T-helper 17 cell (primary cell): ENCODE measurements around the gene SSBP3. TPM values are rescaled to one million over a fixed set of nuclear protein-coding genes. Genes with fewer than 3 reads are reported as not detected.

Source experiments
- ATAC-seq: fragments of 150-1000 bp; cut with Tn5 transposase; 2 replicates; pipeline ENCODE4 v1.10.0; 2021; ENCODE audit warnings: mild to moderate bottlenecking, moderate library complexity
- DNase-seq, 3 donors: peaks; one replicate each; pipeline versions ENCODE4 v3.0.0 to v3.0.0-alpha.2; 2020 to 2021
- H3K9me3 ChIP-seq: one replicate; pipeline ENCODE4 v1.7.0; 2013; ENCODE audit warnings: low read length, mild to moderate bottlenecking; ENCODE audit not compliant: control insufficient read depth, poor library complexity, severe bottlenecking
- H3K27ac Mint-ChIP-seq: one replicate; pipeline ENCODE4 v1.8.0; 2022; ENCODE audit warnings: mild to moderate bottlenecking, moderate library complexity, mixed read lengths
- H3K27me3 Mint-ChIP-seq: one replicate; pipeline ENCODE4 v1.8.0; 2022; ENCODE audit warnings: mixed read lengths
- H3K36me3 Mint-ChIP-seq: one replicate; pipeline ENCODE4 v1.8.0; 2022; ENCODE audit warnings: low read depth, mixed read lengths
- H3K4me1 Mint-ChIP-seq: one replicate; pipeline ENCODE4 v1.8.0; 2022; ENCODE audit warnings: mild to moderate bottlenecking, mixed read lengths
- H3K4me3 Mint-ChIP-seq: one replicate; pipeline ENCODE4 v1.8.0; 2022; ENCODE audit warnings: mild to moderate bottlenecking, moderate library complexity, mixed read lengths
- total RNA-seq, 4 donors: library from RNA in 2 of 4; stranded (reverse) in 2 of 4; gene quantifications; one replicate each; pipeline ENCODE4 v1.2.3 and lab custom pipeline; 2022 to 2026

SSBP3 gene
- total RNA-seq, 2 donors from 2014 or later = 64.9 to 67.4 TPM

GRCh38 chr1:54250670-54251069 is 155.5 kb downstream of the SSBP3 start:
- Mint-ChIP-seq H3K36me3 (no peaks in the 10 kb centered on the region), H3K4me3 (no peak overlapping the region), H3K27me3 (no peaks in the 10 kb centered on the region), H3K4me1 (peaks cover 8% of the 10 kb centered on the region), H3K27ac (no peak overlapping the region)
- DNase-seq (no peak), ATAC-seq (no peak)
- no peaks in the 10 kb centered on the region for H3K9me3 ChIP-seq

- no peak for ATAC-seq
- peak overlapping the region; percentile 34 for H3K27ac Mint-ChIP-seq
- no peaks in the 10 kb centered on the region for H3K36me3 Mint-ChIP-seq
- H3K27me3 Mint-ChIP-seq = no peaks in the 10 kb centered on the region
- no peak for DNase-seq
- peaks cover 8% of the 10 kb centered on the region for H3K4me1 Mint-ChIP-seq
- no peaks in the 10 kb centered on the region for H3K9me3 ChIP-seq
- H3K4me3 Mint-ChIP-seq = no peak overlapping the region
Observed at GRCh38 chr1:54249819-54250435, 156.3 kb downstream of the SSBP3 start.

GRCh38 chr1:54248966-54249365 is 157.2 kb downstream of the SSBP3 start:
- no peaks in the 10 kb centered on the region for H3K36me3 Mint-ChIP-seq
- H3K27me3 Mint-ChIP-seq = no peaks in the 10 kb centered on the region
- ATAC-seq = no peak
- no peak overlapping the region for H3K27ac Mint-ChIP-seq
- H3K4me3 Mint-ChIP-seq = no peak overlapping the region
- H3K4me1 Mint-ChIP-seq = peaks cover 6% of the 10 kb centered on the region
- no peaks in the 10 kb centered on the region for H3K9me3 ChIP-seq
- no peak for DNase-seq

- Mint-ChIP-seq H3K27me3 (no peaks in the 10 kb centered on the region), H3K27ac (no peak overlapping the region), H3K4me3 (no peak overlapping the region), H3K36me3 (no peaks in the 10 kb centered on the region), H3K4me1 (peaks cover 8% of the 10 kb centered on the region)
- DNase-seq (no peak), ATAC-seq (no peak)
- no peaks in the 10 kb centered on the region for H3K9me3 ChIP-seq
Observed at GRCh38 chr1:54247863-54248515, 158.2 kb downstream of the SSBP3 start.

- no peak overlapping the region for H3K4me3 Mint-ChIP-seq
- no peaks in the 10 kb centered on the region for H3K9me3 ChIP-seq
- DNase-seq (no peak), ATAC-seq (no peak)
- H3K4me1 Mint-ChIP-seq = peaks cover 7% of the 10 kb centered on the region
- no peaks in the 10 kb centered on the region for H3K36me3 Mint-ChIP-seq
- no peak overlapping the region for H3K27ac Mint-ChIP-seq
- H3K27me3 Mint-ChIP-seq = no peaks in the 10 kb centered on the region
Observed at GRCh38 chr1:54246116-54246721, 160.0 kb downstream of the SSBP3 start.

GRCh38 chr1:54245501-54245900 is 160.7 kb downstream of the SSBP3 start:
- DNase-seq (no peak), ATAC-seq (no peak)
- no peaks in the 10 kb centered on the region for H3K36me3 Mint-ChIP-seq
- H3K9me3 ChIP-seq = no peaks in the 10 kb centered on the region
- peak overlapping the region; percentile 11 for H3K27ac Mint-ChIP-seq
- H3K27me3 Mint-ChIP-seq = no peaks in the 10 kb centered on the region
- no peak overlapping the region for H3K4me3 Mint-ChIP-seq
- H3K4me1 Mint-ChIP-seq = peaks cover 6% of the 10 kb centered on the region

- no peaks in the 10 kb centered on the region for H3K36me3 Mint-ChIP-seq
- H3K4me3 Mint-ChIP-seq = no peak overlapping the region
- ATAC-seq = no peak
- no peaks in the 10 kb centered on the region for H3K27me3 Mint-ChIP-seq
- H3K4me1 Mint-ChIP-seq = peaks cover 4% of the 10 kb centered on the region
- no peak overlapping the region for H3K27ac Mint-ChIP-seq
- DNase-seq = no peak
- no peaks in the 10 kb centered on the region for H3K9me3 ChIP-seq
Observed at GRCh38 chr1:54244655-54245054, 161.5 kb downstream of the SSBP3 start.

GRCh38 chr1:54243022-54243421 is 163.2 kb downstream of the SSBP3 start:
- Mint-ChIP-seq H3K27ac (peak overlapping the region; percentile 51), H3K4me1 (peaks cover 2% of the 10 kb centered on the region), H3K36me3 (no peaks in the 10 kb centered on the region), H3K27me3 (no peaks in the 10 kb centered on the region), H3K4me3 (no peak overlapping the region)
- ATAC-seq = no peak
- H3K9me3 ChIP-seq = no peaks in the 10 kb centered on the region
- no peak for DNase-seq

GRCh38 chr1:54241364-54241763 is 164.8 kb downstream of the SSBP3 start:
- peaks cover 2% of the 10 kb centered on the region for H3K4me1 Mint-ChIP-seq
- peaks cover 2% of the 10 kb centered on the region for H3K36me3 Mint-ChIP-seq
- no peaks in the 10 kb centered on the region for H3K27me3 Mint-ChIP-seq
- H3K9me3 ChIP-seq = no peaks in the 10 kb centered on the region
- no peak overlapping the region for H3K4me3 Mint-ChIP-seq
- no peak for DNase-seq
- no peak overlapping the region for H3K27ac Mint-ChIP-seq
- no peak for ATAC-seq

GRCh38 chr1:54240741-54241335 is 165.4 kb downstream of the SSBP3 start:
- no peak for ATAC-seq
- no peaks in the 10 kb centered on the region for H3K9me3 ChIP-seq
- DNase-seq = no peak
- peaks cover 2% of the 10 kb centered on the region for H3K36me3 Mint-ChIP-seq
- H3K4me1 Mint-ChIP-seq = peaks cover 2% of the 10 kb centered on the region
- no peak overlapping the region for H3K27ac Mint-ChIP-seq
- no peaks in the 10 kb centered on the region for H3K27me3 Mint-ChIP-seq
- no peak overlapping the region for H3K4me3 Mint-ChIP-seq

- no peaks in the 10 kb centered on the region for H3K27me3 Mint-ChIP-seq
- H3K4me1 Mint-ChIP-seq = peaks cover 2% of the 10 kb centered on the region
- DNase-seq = no peak
- H3K27ac Mint-ChIP-seq = no peak overlapping the region
- no peak overlapping the region for H3K4me3 Mint-ChIP-seq
- ATAC-seq = no peak
- H3K9me3 ChIP-seq = no peaks in the 10 kb centered on the region
- peaks cover 2% of the 10 kb centered on the region for H3K36me3 Mint-ChIP-seq
Observed at GRCh38 chr1:54239631-54240031, 166.6 kb downstream of the SSBP3 start.

- no peak for DNase-seq
- peaks cover 2% of the 10 kb centered on the region for H3K36me3 Mint-ChIP-seq
Observed at GRCh38 chr1:54239035-54239383, 167.2 kb downstream of the SSBP3 start.

GRCh38 chr1:54238353-54239034 is 167.7 kb downstream of the SSBP3 start:
- peaks cover 2% of the 10 kb centered on the region for H3K4me1 Mint-ChIP-seq
- no peak for DNase-seq
- H3K36me3 Mint-ChIP-seq = peaks cover 2% of the 10 kb centered on the region
- no peak overlapping the region for H3K27ac Mint-ChIP-seq
- no peaks in the 10 kb centered on the region for H3K9me3 ChIP-seq
- ATAC-seq = no peak
- H3K27me3 Mint-ChIP-seq = no peaks in the 10 kb centered on the region
- no peak overlapping the region for H3K4me3 Mint-ChIP-seq

More at GRCh38 chr1:54239035-54239383, 167.2 kb downstream of the SSBP3 start:
- no peaks in the 10 kb centered on the region for H3K9me3 ChIP-seq
- Mint-ChIP-seq H3K4me1 (peaks cover 2% of the 10 kb centered on the region), H3K4me3 (no peak overlapping the region), H3K27ac (no peak overlapping the region), H3K27me3 (no peaks in the 10 kb centered on the region)
- no peak for ATAC-seq
